Measurements from ENCODE around the gene MRPL38. TPM values are rescaled to one million over a fixed set of nuclear protein-coding genes. Genes with fewer than 3 reads are reported as not detected.

Gene MRPL38
- 100 to 1,000 TPM in 1 of 2 donors, 10 to 100 TPM in 1; 88.6 to 190 TPM for total RNA-seq

- peaks cover 5% of the 10 kb centered on the region for H3K4me1 ChIP-seq
- H3K27me3 ChIP-seq, result no peaks in the 10 kb centered on the region
- H3K4me3 ChIP-seq, result peak within 1 kb of the TSS; percentile 72
- intact Hi-C loops (cut with DNase I), result no loop called here
- peak within 1 kb of the TSS; percentile 94 for H3K27ac ChIP-seq
- peak; percentile 95 for DNase-seq
- peak within 1 kb of the TSS; percentile 65 to 78 for H3K9ac ChIP-seq (ENCODE audit: low read depth in 2 of 2, low read length in 2 of 2)
- no peaks in the 10 kb centered on the region for H3K9me3 ChIP-seq
- peak; percentile 97 for TF ChIP-seq CTCF (IDR thresholded peaks at IDR 0.05)
- no peaks in the 10 kb centered on the region for H3K36me3 ChIP-seq
Observed at GRCh38 chr17:75904749-75905521, at the start of gene MRPL38. TSS of gene MRPL38 (minus strand) at chr17:75904884. CDS start at chr17:75904875, 9 bp downstream.

- H3K4me3 ChIP-seq, result no peak overlapping the region
- TF ChIP-seq CTCF (IDR thresholded peaks at IDR 0.05), result no peak
- no peaks in the 10 kb centered on the region for H3K27me3 ChIP-seq
- no peak for DNase-seq
- peaks cover 39% of the 10 kb centered on the region for H3K36me3 ChIP-seq
- no peak overlapping the region for H3K9ac ChIP-seq (ENCODE audit: low read depth in 2 of 2, low read length in 2 of 2)
- no peaks in the 10 kb centered on the region for H3K4me1 ChIP-seq
- H3K9me3 ChIP-seq, result no peaks in the 10 kb centered on the region
- H3K27ac ChIP-seq, result no peak overlapping the region
- intact Hi-C loops (cut with DNase I), result no loop called here
Observed at GRCh38 chr17:75950855-75951554, 46.3 kb upstream of the MRPL38 start.

GRCh38 chr17:75950421-75950820 lies 45.7 kb upstream of the MRPL38 start:
- H3K27me3 ChIP-seq, result no peaks in the 10 kb centered on the region
- no peak for TF ChIP-seq CTCF (IDR thresholded peaks at IDR 0.05)
- no peak overlapping the region for H3K4me3 ChIP-seq
- H3K9me3 ChIP-seq, result no peaks in the 10 kb centered on the region
- DNase-seq, result no peak
- no peak overlapping the region for H3K9ac ChIP-seq (ENCODE audit: low read depth in 2 of 2, low read length in 2 of 2)
- peaks cover 35% of the 10 kb centered on the region for H3K36me3 ChIP-seq
- no peak overlapping the region for H3K27ac ChIP-seq
- no peaks in the 10 kb centered on the region for H3K4me1 ChIP-seq
- intact Hi-C loops (cut with DNase I), result no loop called here

GRCh38 chr17:75945211-75945610 lies 40.5 kb upstream of the MRPL38 start:
- Histone ChIP-seq H3K27me3 (no peaks in the 10 kb centered on the region), H3K36me3 (peaks cover 26% of the 10 kb centered on the region), H3K4me1 (no peaks in the 10 kb centered on the region), H3K9ac (ENCODE audit: low read depth in 2 of 2, low read length in 2 of 2) (no peak overlapping the region), H3K27ac (no peak overlapping the region), H3K9me3 (no peaks in the 10 kb centered on the region), H3K4me3 (no peak overlapping the region)
- no peak for DNase-seq
- no peak for TF ChIP-seq CTCF (IDR thresholded peaks at IDR 0.05)
- intact Hi-C loops (cut with DNase I), result no loop called here

- Histone ChIP-seq H3K27me3 (no peaks in the 10 kb centered on the region), H3K36me3 (peaks cover 17% of the 10 kb centered on the region), H3K4me3 (no peak overlapping the region), H3K27ac (no peak overlapping the region), H3K9ac (ENCODE audit: low read depth in 2 of 2, low read length in 2 of 2) (no peak overlapping the region), H3K4me1 (no peaks in the 10 kb centered on the region), H3K9me3 (no peaks in the 10 kb centered on the region)
- no peak for TF ChIP-seq CTCF (IDR thresholded peaks at IDR 0.05)
- DNase-seq, result no peak
- intact Hi-C loops (cut with DNase I), result no loop called here
Observed at GRCh38 chr17:75943491-75943890, 38.8 kb upstream of the MRPL38 start.
